Activated CD4-positive, alpha-beta T cell treated with anti-CD3 and anti-CD28 coated beads for 1 hour (primary cell): ENCODE results near the gene RPTOR.
A peak's percentile ranks its signal among the peaks of the same experiment; 100 is the strongest.

ENCODE experiments used
- DNase-seq: peaks from one replicate; pipeline ENCODE4 v3.0.0-alpha.2; 2020

Gene RPTOR

GRCh38 chr17:80770881-80771611 lies 226.4 kb downstream of the RPTOR start:
- DNase-seq = no peak

- DNase-seq = no peak
These were observed 227.0 kb downstream of the RPTOR start for GRCh38 chr17:80771612-80772005.

GRCh38 chr17:80772906-80773242 lies 228.2 kb downstream of the RPTOR start:
- DNase-seq = no peak

DNA sequence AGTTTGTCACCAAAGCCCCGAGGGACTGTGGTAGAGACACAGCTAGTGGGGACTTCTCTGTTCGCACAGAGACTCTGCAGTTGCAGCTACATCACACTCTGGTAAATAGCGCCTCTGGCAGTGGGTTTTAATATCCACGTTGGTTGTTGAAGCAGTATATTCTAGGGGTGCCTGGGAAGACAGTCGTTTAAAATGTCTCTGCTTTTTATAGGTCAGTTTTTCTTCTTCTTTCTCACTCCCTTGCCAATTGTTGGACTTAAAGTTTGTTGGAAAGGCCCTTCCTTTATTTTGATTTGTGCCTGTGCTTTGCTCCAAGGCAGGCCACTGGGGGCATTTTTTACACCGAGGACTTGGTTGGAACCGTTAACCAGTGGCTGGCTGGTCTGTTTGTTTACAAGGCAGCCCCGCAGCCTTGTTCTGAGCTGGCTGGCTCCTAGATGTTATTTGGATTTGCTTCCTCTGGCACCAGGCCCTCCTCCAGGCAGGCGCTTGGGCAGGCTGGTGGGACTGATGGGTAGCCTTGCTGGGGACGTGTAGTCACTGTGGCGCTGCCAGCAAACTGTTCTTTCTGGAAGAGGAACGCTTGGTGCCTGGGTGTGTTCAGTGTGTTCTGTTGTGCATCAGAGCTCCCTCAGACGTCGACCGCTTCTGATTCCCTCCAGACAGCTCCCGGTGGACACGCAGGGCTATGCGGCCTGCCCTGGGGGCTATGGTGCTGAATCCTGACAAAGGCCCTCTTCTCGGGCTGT lies 228.8 kb downstream of the RPTOR start:
- DNase-seq = no peak

GRCh38 chr17:80774146-80774545 lies 229.5 kb downstream of the RPTOR start:
- DNase-seq = no peak

- no peak for DNase-seq
These were observed 230.1 kb downstream of the RPTOR start for GRCh38 chr17:80774643-80775281.

- DNase-seq = no peak
These were observed 231.2 kb downstream of the RPTOR start for GRCh38 chr17:80775863-80776262.

- DNase-seq = no peak
These were observed 232.6 kb downstream of the RPTOR start for GRCh38 chr17:80777274-80777673.

DNA sequence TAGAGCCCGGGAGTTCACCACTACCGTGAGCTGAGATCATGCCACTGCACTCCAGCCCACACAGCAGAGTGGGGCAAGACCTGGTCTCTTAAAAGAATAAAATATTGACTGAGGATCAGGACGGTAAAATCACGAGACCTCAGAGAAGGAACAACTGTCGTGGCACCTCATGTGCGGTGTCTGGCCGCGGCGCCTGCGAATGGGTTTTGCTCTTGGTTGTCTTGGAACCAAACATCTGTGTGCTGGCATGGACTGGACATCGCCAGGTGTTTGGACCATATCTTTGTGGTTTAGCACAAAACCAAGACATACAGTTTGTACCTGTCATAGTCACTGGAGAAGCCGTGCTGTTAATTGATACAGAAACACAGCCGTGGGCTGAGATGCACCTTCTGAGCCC lies 234.1 kb downstream of the RPTOR start:
- DNase-seq = no peak

- no peak for DNase-seq
These were observed 234.7 kb downstream of the RPTOR start for GRCh38 chr17:80779336-80779735.

DNA sequence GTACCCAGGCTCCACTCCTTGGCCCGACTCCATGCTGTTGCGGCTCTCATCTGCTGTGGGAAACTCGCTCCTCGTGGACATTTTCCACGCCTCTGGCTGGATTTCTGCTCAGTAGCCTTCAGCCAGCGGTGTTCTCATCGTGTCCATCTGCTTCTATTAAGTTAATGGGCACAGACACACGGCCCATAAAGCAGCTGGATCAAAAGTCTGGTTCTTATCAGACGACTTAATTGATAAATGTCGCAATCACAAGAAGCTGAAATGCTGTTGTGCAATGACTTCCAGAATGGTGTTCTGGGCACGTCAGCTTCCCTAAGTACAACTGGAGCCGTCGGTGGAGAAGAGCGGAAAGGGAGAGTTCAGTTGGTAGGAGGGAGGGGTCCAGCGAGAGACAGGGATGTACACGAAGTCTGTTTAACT lies 235.3 kb downstream of the RPTOR start:
- no peak for DNase-seq

- no peak for DNase-seq
These were observed 236.0 kb downstream of the RPTOR start for GRCh38 chr17:80780381-80781198.

GRCh38 chr17:80781211-80781610 lies 236.6 kb downstream of the RPTOR start:
- no peak for DNase-seq

- no peak for DNase-seq
These were observed 237.2 kb downstream of the RPTOR start for GRCh38 chr17:80781807-80782277.

DNA sequence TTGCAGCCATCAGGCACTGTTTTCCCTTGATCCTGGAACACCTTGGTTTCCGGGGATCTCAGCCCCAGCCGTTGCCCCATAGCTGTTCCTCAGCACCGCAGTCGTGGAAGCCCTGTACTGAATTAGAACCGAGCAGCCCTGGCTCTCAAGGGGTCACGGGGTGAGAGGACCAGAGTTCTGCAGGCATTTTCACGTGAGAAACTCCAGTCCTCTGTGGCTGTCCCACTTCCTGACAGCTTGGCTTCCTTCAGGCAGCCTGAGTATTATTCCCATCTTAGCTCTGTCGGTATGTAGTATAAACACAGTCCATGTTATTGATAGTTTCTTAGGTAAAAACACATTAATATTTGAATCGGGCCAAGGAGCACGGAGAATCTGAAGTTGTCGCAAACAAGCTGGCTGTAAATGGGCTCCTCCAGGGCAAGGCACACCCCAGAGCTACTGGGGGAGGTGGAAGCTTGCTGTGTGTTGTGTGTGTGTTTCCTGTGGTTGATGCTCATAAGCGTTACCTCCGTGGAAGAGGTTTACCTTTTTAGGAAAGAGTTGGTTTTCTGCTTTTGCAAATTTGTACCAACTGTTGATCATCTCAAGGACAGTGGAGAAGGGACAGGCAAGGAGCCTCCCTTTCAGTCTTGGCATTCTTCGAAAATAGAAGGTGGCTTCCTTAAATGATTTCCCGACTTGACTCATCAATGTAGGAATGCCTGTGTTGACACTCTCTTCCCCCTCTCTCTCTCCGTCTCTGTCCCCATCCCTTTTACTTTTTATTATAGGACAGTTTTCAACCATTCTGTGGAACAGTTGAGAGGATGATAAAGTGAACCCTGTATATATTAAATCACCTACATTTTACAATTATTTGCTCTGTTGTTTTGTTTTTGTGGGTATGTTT lies 238.1 kb downstream of the RPTOR start:
- peak; percentile 42 for DNase-seq

- DNase-seq = no peak
These were observed 238.8 kb downstream of the RPTOR start for GRCh38 chr17:80783486-80783885.

GRCh38 chr17:80783971-80784370 lies 239.3 kb downstream of the RPTOR start:
- DNase-seq = no peak

DNA sequence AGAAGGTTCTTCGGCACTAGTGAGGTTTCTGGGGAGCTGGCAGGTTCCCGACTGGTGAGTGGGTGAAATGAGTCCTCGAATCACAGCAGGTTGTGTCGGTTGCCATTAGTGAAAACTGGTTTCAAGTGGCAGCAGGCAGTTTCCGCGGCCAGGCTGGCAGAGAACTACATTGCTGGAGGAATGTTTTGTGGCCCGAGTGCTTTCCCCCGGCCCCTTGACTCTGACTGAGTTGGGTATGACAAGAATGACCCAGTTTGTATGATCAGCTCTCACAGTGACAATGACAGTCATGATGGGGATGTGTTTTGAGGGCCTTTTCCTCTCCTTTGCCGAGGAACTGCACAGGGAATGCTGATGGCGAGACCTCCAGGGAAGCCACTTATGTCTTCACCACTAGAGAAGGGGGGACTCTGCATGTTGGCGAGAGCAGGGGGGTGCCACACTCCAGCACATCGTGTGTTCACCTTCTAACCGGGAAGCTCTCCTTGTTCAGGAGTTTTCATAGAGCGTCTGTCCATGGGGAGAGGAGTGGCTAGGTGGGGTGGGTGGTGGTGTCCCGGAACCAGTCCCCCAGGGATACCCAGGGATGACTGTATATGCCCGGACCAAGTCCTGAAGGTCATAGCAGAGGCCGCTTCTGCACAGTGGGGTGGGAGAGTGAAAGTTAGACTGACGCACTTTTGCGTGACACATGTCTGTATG lies 241.0 kb downstream of the RPTOR start:
- DNase-seq = no peak

DNA sequence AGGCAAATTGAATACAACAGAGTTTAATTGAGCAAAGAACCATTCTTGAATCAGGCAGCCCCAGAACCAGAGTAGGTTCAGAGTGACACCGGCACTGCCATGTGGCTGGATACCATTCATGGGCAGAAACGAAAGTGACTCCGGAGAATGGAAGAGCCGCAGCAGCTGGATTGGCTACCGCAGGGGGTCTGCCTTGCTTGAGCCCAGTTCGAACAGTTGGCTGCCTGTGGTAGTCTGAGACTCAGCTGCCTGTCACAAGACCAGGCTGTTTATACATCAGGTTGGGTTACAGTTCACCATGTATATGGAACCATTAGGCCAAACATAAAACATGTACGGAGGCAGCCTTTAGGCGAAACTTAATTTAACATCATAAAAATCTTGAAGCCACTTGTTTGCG lies 241.8 kb downstream of the RPTOR start:
- no peak for DNase-seq

DNA sequence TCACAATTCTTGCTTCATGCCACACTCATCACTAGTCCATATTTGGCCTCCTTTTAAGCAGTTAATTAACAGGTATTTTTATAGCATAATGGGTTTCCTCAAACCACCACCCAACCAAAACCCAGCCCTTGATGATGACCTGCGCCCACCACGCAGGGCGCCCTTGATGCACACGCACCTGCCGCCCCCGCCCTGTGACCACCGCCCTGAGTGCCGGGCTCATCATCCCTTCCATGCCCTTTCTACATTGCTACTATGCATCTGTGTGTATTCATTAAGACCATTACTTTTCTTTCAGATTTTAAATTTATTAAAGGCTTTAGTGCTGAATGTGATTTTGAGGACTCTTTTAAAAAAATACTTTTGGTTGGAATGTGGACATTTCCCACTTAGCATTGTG lies 242.2 kb downstream of the RPTOR start:
- DNase-seq = no peak

GRCh38 chr17:80787881-80788280 lies 243.2 kb downstream of the RPTOR start:
- DNase-seq = no peak
